ENCODE results near the gene CFHR2.

The CFHR2 gene

GRCh38 chr1:196951711-196952394, 8.3 kb downstream of the CFHR2 start:
- TF ChIP-seq CTCF (IDR thresholded peaks at IDR 0.05; ENCODE audit: low read depth, low read length), result no peak

GRCh38 chr1:196954778-196955177, 11.2 kb downstream of the CFHR2 start:
- no peak for TF ChIP-seq CTCF (IDR thresholded peaks at IDR 0.05; ENCODE audit: low read depth, low read length)

More at GRCh38 chr1:196951711-196952394, 8.3 kb downstream of the CFHR2 start:
- H3K4me3 ChIP-seq (replicated peaks in 1 of 2; ENCODE audit: low read depth in 2 of 2, low read length in 2 of 2), result no peak overlapping the region
- peak in 1 of 2 donors; percentile 14 for DNase-seq (ENCODE audit: low read depth in 2 of 2)

GRCh38 chr1:196955926-196956325, 12.4 kb downstream of the CFHR2 start:
- no peak for DNase-seq (ENCODE audit: low read depth in 2 of 2)
- no peak overlapping the region for H3K4me3 ChIP-seq (replicated peaks in 1 of 2; ENCODE audit: low read depth in 2 of 2, low read length in 2 of 2)
- no peak for TF ChIP-seq CTCF (IDR thresholded peaks at IDR 0.05; ENCODE audit: low read depth, low read length)

More at GRCh38 chr1:196954778-196955177, 11.2 kb downstream of the CFHR2 start:
- no peak overlapping the region for H3K4me3 ChIP-seq (replicated peaks in 1 of 2; ENCODE audit: low read depth in 2 of 2, low read length in 2 of 2)
- no peak for DNase-seq (ENCODE audit: low read depth in 2 of 2)

GRCh38 chr1:196960854-196961253, 17.3 kb downstream of the CFHR2 start:
- no peak for DNase-seq (ENCODE audit: low read depth in 2 of 2)
- H3K4me3 ChIP-seq (replicated peaks in 1 of 2; ENCODE audit: low read depth in 2 of 2, low read length in 2 of 2), result no peak overlapping the region
- TF ChIP-seq CTCF (IDR thresholded peaks at IDR 0.05; ENCODE audit: low read depth, low read length), result no peak

- DNase-seq (ENCODE audit: low read depth in 2 of 2), result no peak
- TF ChIP-seq CTCF (IDR thresholded peaks at IDR 0.05; ENCODE audit: low read depth, low read length), result no peak
- H3K4me3 ChIP-seq (replicated peaks in 1 of 2; ENCODE audit: low read depth in 2 of 2, low read length in 2 of 2), result no peak overlapping the region
These were observed 26.6 kb downstream of the CFHR2 start for GRCh38 chr1:196970182-196970581.

GRCh38 chr1:196976278-196976677, 32.7 kb downstream of the CFHR2 start:
- TF ChIP-seq CTCF (IDR thresholded peaks at IDR 0.05; ENCODE audit: low read depth, low read length), result no peak
- no peak for DNase-seq (ENCODE audit: low read depth in 2 of 2)
- no peak overlapping the region for H3K4me3 ChIP-seq (replicated peaks in 1 of 2; ENCODE audit: low read depth in 2 of 2, low read length in 2 of 2)

GRCh38 chr1:196977278-196977677, 33.7 kb downstream of the CFHR2 start, which contains the start of gene CFHR5:
TSS of gene CFHR5 (plus strand) at chr1:196977556. CDS start at chr1:196977665, 109 bp downstream.
- DNase-seq (ENCODE audit: low read depth in 2 of 2), result no peak
- no peak within 1 kb of the TSS for H3K4me3 ChIP-seq (replicated peaks in 1 of 2; ENCODE audit: low read depth in 2 of 2, low read length in 2 of 2)
- no peak for TF ChIP-seq CTCF (IDR thresholded peaks at IDR 0.05; ENCODE audit: low read depth, low read length)

Data from cardiac fibroblast (primary cell).